ENCODE data around the gene CNKSR3.

The CNKSR3 gene

DNA sequence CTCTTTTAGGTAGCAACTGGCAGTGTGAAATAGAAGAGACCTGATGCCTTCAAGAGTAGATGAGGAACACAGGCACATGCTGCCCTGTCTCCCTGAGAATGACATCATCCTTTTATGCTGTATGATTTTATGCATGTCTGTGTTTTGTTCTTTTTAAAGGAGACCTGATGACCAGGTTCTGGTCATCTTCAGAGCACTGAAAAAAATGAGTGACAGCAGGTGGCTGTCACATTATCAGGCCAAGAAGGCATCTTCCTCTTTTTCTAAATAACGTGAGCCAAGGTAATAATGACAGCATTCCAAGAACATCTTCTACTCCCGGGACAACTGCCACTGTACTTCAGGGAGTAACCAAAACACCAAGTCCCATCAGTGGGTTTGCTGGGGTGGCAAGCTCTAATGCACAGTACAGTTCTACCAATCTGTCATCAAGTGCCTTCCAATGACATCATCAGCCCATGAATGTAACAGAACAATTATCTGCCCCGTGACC is 28.9 kb downstream of the CNKSR3 start:
- H3K4me3 ChIP-seq (ENCODE audit: low read length in 2 of 2) = no peak overlapping the region
- H3K9me3 ChIP-seq (ENCODE audit: control insufficient read depth in 2 of 2, low read length in 2 of 2) = no peaks in the 10 kb centered on the region
- H3K4me1 ChIP-seq (ENCODE audit: control insufficient read depth in 2 of 2, insufficient read depth in 2 of 2, low read length in 2 of 2) = peaks cover 6 to 16% of the 10 kb centered on the region in 2 donors
- no peak overlapping the region for H3K9ac ChIP-seq (ENCODE audit: low read depth in 1 of 2, low read length in 2 of 2)
- no peak overlapping the region for H3K27ac ChIP-seq (ENCODE audit: low read depth in 2 of 2, low read length in 2 of 2)
- H3K27me3 ChIP-seq (ENCODE audit: control insufficient read depth in 2 of 2, insufficient read depth in 2 of 2, low read length in 2 of 2) = no peaks in the 10 kb centered on the region
- no peaks in the 10 kb centered on the region for H3K36me3 ChIP-seq (ENCODE audit: control insufficient read depth in 2 of 2, insufficient read depth in 2 of 2, low read length in 2 of 2)

DNA sequence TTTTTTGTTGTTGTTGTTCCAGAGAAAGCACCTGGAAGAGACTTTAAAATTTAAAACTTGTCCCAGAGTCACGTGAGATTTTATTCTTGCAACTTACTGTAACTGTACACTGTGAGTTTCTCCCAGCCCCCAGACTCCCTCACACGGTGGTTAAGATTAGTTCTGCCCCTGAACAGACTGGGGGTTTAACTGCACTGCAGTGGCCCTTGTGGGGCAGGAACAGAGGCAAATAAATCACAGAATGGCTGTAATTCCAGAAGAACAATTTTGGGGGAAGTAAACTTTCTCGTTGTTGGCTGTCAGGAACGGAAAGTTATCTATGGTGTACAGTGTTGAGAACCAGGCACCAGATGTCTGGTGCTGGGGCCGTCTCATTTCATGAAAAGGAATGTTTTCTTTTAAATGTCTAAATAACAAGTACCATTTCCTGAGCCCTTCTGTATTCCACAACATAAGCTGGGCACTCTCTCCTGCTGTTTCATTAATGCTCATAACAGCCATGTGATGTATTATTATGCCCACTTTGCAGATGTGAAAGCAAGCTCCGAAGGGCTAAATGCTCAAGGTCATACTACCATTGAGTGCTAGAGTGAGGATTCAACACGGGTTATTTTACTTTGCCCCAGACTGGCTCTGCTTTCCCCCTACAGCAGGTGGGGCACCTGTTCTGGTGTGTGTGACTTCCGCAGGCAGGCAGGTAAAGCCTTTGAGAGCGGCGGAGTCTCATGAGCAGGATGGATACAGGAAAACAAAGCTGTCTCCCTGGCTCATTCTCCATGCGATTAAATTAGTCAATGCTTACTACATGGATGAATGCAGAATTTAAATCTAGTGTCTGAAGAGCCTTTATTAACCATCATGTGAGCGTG is 30.5 kb downstream of the CNKSR3 start:
- Histone ChIP-seq H3K4me1 (ENCODE audit: control insufficient read depth in 2 of 2, insufficient read depth in 2 of 2, low read length in 2 of 2) (peaks cover 0 to 9% of the 10 kb centered on the region in 2 donors), H3K4me3 (ENCODE audit: low read length in 2 of 2) (no peak overlapping the region)

GRCh38 chr6:154479351-154479769 is 31.1 kb downstream of the CNKSR3 start:
- peaks cover 0 to 9% of the 10 kb centered on the region in 2 donors for H3K4me1 ChIP-seq (ENCODE audit: control insufficient read depth in 2 of 2, insufficient read depth in 2 of 2, low read length in 2 of 2)
- no peak overlapping the region for H3K27ac ChIP-seq (ENCODE audit: low read depth in 2 of 2, low read length in 2 of 2)
- H3K4me3 ChIP-seq (ENCODE audit: low read length in 2 of 2) = no peak overlapping the region

More for the DNA sequence above, 30.5 kb downstream of the CNKSR3 start:
- H3K9ac ChIP-seq (ENCODE audit: low read depth in 1 of 2, low read length in 2 of 2) = no peak overlapping the region
- peak overlapping the region; percentile 1 to 11 for H3K27ac ChIP-seq (ENCODE audit: low read depth in 2 of 2, low read length in 2 of 2)
- H3K36me3 ChIP-seq (ENCODE audit: control insufficient read depth in 2 of 2, insufficient read depth in 2 of 2, low read length in 2 of 2) = no peaks in the 10 kb centered on the region
- no peaks in the 10 kb centered on the region for H3K9me3 ChIP-seq (ENCODE audit: control insufficient read depth in 2 of 2, low read length in 2 of 2)
- H3K27me3 ChIP-seq (ENCODE audit: control insufficient read depth in 2 of 2, insufficient read depth in 2 of 2, low read length in 2 of 2) = no peaks in the 10 kb centered on the region

DNA sequence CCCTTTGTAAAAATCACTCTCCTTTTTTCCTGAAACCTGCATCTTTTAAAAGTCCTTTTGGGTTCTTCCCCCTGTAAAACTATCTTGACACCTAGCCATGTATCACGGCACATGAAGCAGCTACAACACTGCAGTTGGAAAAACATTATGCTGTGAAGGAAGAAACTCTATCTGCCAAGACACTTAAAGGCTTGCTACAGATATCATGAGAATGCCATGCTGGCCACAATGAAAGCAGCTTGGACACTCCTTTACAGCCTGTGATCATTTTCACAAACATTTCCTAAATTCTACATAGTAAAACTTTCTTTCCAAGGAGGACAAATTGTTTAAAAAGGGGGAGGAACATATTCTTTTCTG is 31.8 kb downstream of the CNKSR3 start:
- Histone ChIP-seq H3K27ac (ENCODE audit: low read depth in 2 of 2, low read length in 2 of 2) (no peak overlapping the region), H3K4me3 (ENCODE audit: low read length in 2 of 2) (no peak overlapping the region)

More at GRCh38 chr6:154479351-154479769, 31.1 kb downstream of the CNKSR3 start:
- Histone ChIP-seq H3K27me3 (ENCODE audit: control insufficient read depth in 2 of 2, insufficient read depth in 2 of 2, low read length in 2 of 2) (no peaks in the 10 kb centered on the region), H3K36me3 (ENCODE audit: control insufficient read depth in 2 of 2, insufficient read depth in 2 of 2, low read length in 2 of 2) (no peaks in the 10 kb centered on the region), H3K9ac (ENCODE audit: low read depth in 1 of 2, low read length in 2 of 2) (no peak overlapping the region), H3K9me3 (ENCODE audit: control insufficient read depth in 2 of 2, low read length in 2 of 2) (no peaks in the 10 kb centered on the region)

DNA sequence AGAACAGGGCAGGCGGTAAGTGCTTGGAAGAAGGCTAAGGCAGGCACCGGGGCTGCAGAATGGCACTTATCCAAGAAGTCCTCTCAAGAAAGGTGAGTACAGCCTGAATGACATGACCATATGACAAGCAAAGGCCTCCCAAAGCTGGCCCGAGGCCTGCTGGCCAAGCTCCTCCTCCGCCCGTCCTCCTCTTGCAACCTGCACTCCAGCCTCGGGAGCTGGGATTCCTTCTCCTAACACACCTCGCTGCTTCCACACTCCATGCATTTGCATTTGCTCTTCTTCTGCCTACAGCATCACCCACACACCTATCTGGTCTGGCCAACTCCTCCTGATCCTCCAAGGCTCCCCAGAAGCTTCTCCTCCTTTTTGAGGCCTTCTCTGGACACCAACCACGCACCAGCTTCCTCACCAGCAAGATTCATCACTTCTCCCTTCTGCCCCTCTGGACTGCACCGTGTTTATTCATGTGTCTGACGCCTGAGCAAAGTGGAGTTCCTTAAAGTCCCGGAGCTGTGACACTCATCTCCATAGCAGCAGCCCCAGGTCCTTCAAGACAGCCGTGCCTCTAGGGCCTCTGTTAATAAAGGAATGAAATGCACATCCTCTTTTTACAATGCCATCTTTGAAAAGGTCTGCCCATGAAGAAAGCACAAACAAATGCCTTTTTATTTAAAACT is 32.3 kb downstream of the CNKSR3 start:
- Histone ChIP-seq H3K9ac (ENCODE audit: low read depth in 1 of 2, low read length in 2 of 2) (no peak overlapping the region), H3K4me3 (ENCODE audit: low read length in 2 of 2) (no peak overlapping the region), H3K9me3 (ENCODE audit: control insufficient read depth in 2 of 2, low read length in 2 of 2) (no peaks in the 10 kb centered on the region), H3K27ac (ENCODE audit: low read depth in 2 of 2, low read length in 2 of 2) (peak overlapping the region in 1 of 2 donors; percentile 32), H3K27me3 (ENCODE audit: control insufficient read depth in 2 of 2, insufficient read depth in 2 of 2, low read length in 2 of 2) (no peaks in the 10 kb centered on the region), H3K36me3 (ENCODE audit: control insufficient read depth in 2 of 2, insufficient read depth in 2 of 2, low read length in 2 of 2) (no peaks in the 10 kb centered on the region), H3K4me1 (ENCODE audit: control insufficient read depth in 2 of 2, insufficient read depth in 2 of 2, low read length in 2 of 2) (peaks cover 0 to 9% of the 10 kb centered on the region in 2 donors)

More for the DNA sequence above, 31.8 kb downstream of the CNKSR3 start:
- no peak overlapping the region for H3K9ac ChIP-seq (ENCODE audit: low read depth in 1 of 2, low read length in 2 of 2)
- no peaks in the 10 kb centered on the region for H3K9me3 ChIP-seq (ENCODE audit: control insufficient read depth in 2 of 2, low read length in 2 of 2)
- H3K27me3 ChIP-seq (ENCODE audit: control insufficient read depth in 2 of 2, insufficient read depth in 2 of 2, low read length in 2 of 2) = no peaks in the 10 kb centered on the region
- no peaks in the 10 kb centered on the region for H3K36me3 ChIP-seq (ENCODE audit: control insufficient read depth in 2 of 2, insufficient read depth in 2 of 2, low read length in 2 of 2)
- peaks cover 0 to 9% of the 10 kb centered on the region in 2 donors for H3K4me1 ChIP-seq (ENCODE audit: control insufficient read depth in 2 of 2, insufficient read depth in 2 of 2, low read length in 2 of 2)

DNA sequence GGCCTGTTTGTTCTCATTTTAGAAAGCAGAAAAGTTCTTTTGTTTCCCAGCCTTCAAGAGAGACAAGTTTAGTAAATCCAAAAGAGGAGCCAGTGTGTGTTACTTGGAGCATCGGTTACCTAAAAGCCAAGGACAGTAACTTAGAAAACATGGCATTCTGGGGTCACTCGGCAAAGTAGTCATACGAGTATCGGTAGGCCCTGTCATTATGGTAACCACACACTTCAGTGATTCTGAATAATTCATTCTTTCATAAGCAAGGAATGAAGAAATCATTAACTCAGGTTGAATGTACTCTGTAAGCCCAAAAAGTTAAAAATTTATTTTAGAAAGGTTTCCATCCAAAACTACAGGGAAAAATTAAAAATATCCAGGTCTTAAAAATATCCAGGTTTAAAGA is 34.0 kb downstream of the CNKSR3 start:
- no peak overlapping the region for H3K9ac ChIP-seq (ENCODE audit: low read depth in 1 of 2, low read length in 2 of 2)
- H3K36me3 ChIP-seq (ENCODE audit: control insufficient read depth in 2 of 2, insufficient read depth in 2 of 2, low read length in 2 of 2) = no peaks in the 10 kb centered on the region
- H3K9me3 ChIP-seq (ENCODE audit: control insufficient read depth in 2 of 2, low read length in 2 of 2) = no peaks in the 10 kb centered on the region
- no peak overlapping the region for H3K27ac ChIP-seq (ENCODE audit: low read depth in 2 of 2, low read length in 2 of 2)
- H3K27me3 ChIP-seq (ENCODE audit: control insufficient read depth in 2 of 2, insufficient read depth in 2 of 2, low read length in 2 of 2) = no peaks in the 10 kb centered on the region
- H3K4me1 ChIP-seq (ENCODE audit: control insufficient read depth in 2 of 2, insufficient read depth in 2 of 2, low read length in 2 of 2) = peaks cover 0 to 7% of the 10 kb centered on the region in 2 donors
- H3K4me3 ChIP-seq (ENCODE audit: low read length in 2 of 2) = no peak overlapping the region

DNA sequence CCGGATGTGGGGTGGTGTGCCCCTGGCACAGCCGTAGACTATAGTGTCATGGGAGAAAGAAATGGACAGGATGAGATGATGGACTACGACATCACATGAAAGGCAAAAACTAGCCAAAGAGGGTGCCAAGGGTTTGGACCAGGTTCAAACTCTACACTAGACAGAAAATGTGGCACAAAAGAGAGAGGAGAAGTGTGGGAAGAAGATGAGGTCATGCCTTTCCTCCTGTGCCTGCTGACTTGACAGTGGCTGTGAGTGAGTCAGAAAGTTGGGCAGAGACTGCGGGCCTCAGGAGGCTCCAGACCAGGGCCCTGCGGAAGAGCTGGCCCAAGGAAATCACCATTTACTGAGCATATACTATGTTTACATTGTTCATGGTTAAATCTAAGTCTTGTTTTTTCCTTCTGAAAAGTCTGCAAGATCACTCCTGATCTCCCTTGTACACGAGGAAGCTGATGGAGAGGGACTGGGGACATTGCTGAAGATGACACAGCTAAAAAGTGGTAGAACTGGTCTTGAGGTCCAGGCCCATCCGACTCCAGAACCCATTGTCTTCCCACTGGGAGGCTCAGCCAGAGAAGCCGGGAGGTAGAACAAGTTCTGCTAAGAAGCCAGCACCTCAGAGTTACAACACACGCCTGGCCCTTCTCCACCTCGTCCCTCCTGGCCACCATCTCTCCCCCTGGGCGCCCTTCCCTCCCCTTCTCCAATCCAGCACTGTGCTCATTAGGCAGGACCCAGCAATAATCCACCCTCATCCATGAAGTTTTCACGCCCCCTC is 35.6 kb downstream of the CNKSR3 start:
- Histone ChIP-seq H3K9ac (ENCODE audit: low read depth in 1 of 2, low read length in 2 of 2) (no peak overlapping the region), H3K4me1 (ENCODE audit: control insufficient read depth in 2 of 2, insufficient read depth in 2 of 2, low read length in 2 of 2) (peaks cover 0 to 7% of the 10 kb centered on the region in 2 donors), H3K27ac (ENCODE audit: low read depth in 2 of 2, low read length in 2 of 2) (no peak overlapping the region), H3K9me3 (ENCODE audit: control insufficient read depth in 2 of 2, low read length in 2 of 2) (no peaks in the 10 kb centered on the region), H3K36me3 (ENCODE audit: control insufficient read depth in 2 of 2, insufficient read depth in 2 of 2, low read length in 2 of 2) (no peaks in the 10 kb centered on the region), H3K4me3 (ENCODE audit: low read length in 2 of 2) (no peak overlapping the region), H3K27me3 (ENCODE audit: control insufficient read depth in 2 of 2, insufficient read depth in 2 of 2, low read length in 2 of 2) (no peaks in the 10 kb centered on the region)

DNA sequence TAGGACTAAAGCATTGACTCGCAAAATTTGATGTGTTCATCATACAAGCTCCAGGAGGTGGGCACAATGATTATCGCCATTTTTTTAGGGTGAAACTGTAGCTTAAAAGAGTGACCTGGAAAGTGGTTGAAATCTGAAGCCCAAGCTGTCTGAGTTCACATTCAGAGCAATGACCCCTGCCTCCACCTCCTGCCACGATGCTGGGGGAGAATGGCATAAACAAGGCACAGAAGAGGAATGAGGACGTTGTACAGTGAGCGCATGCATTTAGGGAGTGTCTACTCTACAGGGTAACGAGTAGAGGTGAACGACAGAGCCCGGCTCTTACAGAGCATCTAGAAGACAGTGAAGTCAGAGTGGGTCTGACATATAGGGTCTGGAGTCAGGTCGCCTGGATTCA is 37.2 kb downstream of the CNKSR3 start:
- Histone ChIP-seq H3K9ac (ENCODE audit: low read depth in 1 of 2, low read length in 2 of 2) (no peak overlapping the region), H3K27ac (ENCODE audit: low read depth in 2 of 2, low read length in 2 of 2) (no peak overlapping the region), H3K36me3 (ENCODE audit: control insufficient read depth in 2 of 2, insufficient read depth in 2 of 2, low read length in 2 of 2) (no peaks in the 10 kb centered on the region), H3K4me1 (ENCODE audit: control insufficient read depth in 2 of 2, insufficient read depth in 2 of 2, low read length in 2 of 2) (peaks cover 0 to 6% of the 10 kb centered on the region in 2 donors), H3K27me3 (ENCODE audit: control insufficient read depth in 2 of 2, insufficient read depth in 2 of 2, low read length in 2 of 2) (no peaks in the 10 kb centered on the region), H3K9me3 (ENCODE audit: control insufficient read depth in 2 of 2, low read length in 2 of 2) (no peaks in the 10 kb centered on the region), H3K4me3 (ENCODE audit: low read length in 2 of 2) (no peak overlapping the region)

DNA sequence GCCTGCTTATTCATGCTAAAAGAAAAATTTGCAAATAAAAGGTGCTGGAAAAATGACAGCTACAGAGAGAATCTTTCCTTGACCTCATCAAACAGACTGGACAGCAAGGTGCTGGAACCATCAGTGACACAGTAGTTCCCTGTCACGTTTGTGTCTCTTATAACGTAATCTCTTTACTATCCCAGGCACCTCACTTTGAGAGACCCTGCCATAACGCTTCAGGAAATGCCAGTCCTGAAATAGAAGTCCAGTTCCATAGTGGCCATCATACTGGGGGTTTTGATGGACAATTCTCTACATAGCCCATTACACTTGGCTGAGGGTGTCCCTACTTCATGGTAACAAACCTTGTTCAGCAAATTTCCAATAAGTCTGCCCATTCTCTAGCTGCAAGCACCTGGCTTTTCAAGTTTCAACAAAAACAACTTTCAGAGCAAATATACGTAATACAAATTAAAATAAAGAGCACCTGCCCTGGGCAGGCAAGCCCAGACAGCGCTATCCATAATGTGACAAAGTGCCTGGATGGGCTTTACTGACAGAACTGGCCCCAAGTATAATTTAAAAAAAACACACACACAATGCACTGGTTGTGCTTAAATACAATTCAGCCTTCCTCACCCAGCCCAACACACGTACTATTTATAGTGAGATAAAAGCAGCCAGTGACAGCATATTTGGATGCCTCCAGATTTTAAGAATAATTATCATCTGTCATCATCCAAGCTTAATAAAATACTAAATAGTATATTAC is 38.7 kb downstream of the CNKSR3 start:
- H3K9ac ChIP-seq (ENCODE audit: low read depth in 1 of 2, low read length in 2 of 2) = no peak overlapping the region
- H3K9me3 ChIP-seq (ENCODE audit: control insufficient read depth in 2 of 2, low read length in 2 of 2) = no peaks in the 10 kb centered on the region
- H3K36me3 ChIP-seq (ENCODE audit: control insufficient read depth in 2 of 2, insufficient read depth in 2 of 2, low read length in 2 of 2) = no peaks in the 10 kb centered on the region
- no peaks in the 10 kb centered on the region for H3K4me1 ChIP-seq (ENCODE audit: control insufficient read depth in 2 of 2, insufficient read depth in 2 of 2, low read length in 2 of 2)
- no peak overlapping the region for H3K4me3 ChIP-seq (ENCODE audit: low read length in 2 of 2)
- no peak overlapping the region for H3K27ac ChIP-seq (ENCODE audit: low read depth in 2 of 2, low read length in 2 of 2)
- H3K27me3 ChIP-seq (ENCODE audit: control insufficient read depth in 2 of 2, insufficient read depth in 2 of 2, low read length in 2 of 2) = no peaks in the 10 kb centered on the region
